Thoracic aorta (tissue), 2 donors: ENCODE data around the gene AMT. TPM values are rescaled to one million over a fixed set of nuclear protein-coding genes. Genes with fewer than 3 reads are reported as not detected.
A peak's percentile ranks its signal among the peaks of the same experiment; 100 is the strongest.

ENCODE experiments used
- ATAC-seq: fragments of 150-250 bp; one replicate; pipeline ENCODE4 v1.8.0; 2017; ENCODE audit warnings: low read depth; ENCODE audit not compliant: insufficient number of reproducible peaks, low FRiP score
- DNase-seq: peaks from one replicate; pipeline ENCODE4 v3.0.0-alpha.2; 2020; ENCODE audit warnings: low spot score
- H3K27ac ChIP-seq, 2 donors: fragments of 200-600 bp; sonication (generic); 1 replicate in 1 of 2; 2 replicates in 1 of 2; pipeline ENCODE4 v1.5.1; 2016; ENCODE audit warnings: mild to moderate bottlenecking in 2 of 2, moderate library complexity in 2 of 2
- H3K27me3 ChIP-seq: fragments of 200-600 bp; sonication (generic); replicated peaks from 2 replicates; pipeline ENCODE4 v1.6.0; 2016; ENCODE audit warnings: mild to moderate bottlenecking; ENCODE audit not compliant: insufficient read depth
- H3K36me3 ChIP-seq: fragments of 200-600 bp; sonication (generic); one replicate; pipeline ENCODE4 v1.5.1; 2016
- H3K4me1 ChIP-seq, 2 donors: fragments of 200-600 bp; sonication (generic); 1 replicate in 1 of 2; 2 replicates in 1 of 2; pipeline versions ENCODE4 v1.5.1 to v1.6.0; 2016; ENCODE audit warnings: low read depth in 2 of 2, mild to moderate bottlenecking in 1 of 2; ENCODE audit not compliant: control insufficient read depth in 1 of 2
- H3K4me3 ChIP-seq: fragments of 200-600 bp; sonication (generic); 2 replicates; pipeline ENCODE4 v1.5.1; 2016; ENCODE audit warnings: mild to moderate bottlenecking
- H3K9me3 ChIP-seq: fragments of 200-600 bp; sonication (generic); 2 replicates; pipeline ENCODE4 v1.5.1; 2016
- total RNA-seq, 2 donors: library from RNA; depleted of rRNA; stranded (reverse); fragments of >200 nt; gene quantifications; one replicate each; pipeline versions ENCODE4 v1.1.0 to v1.2.3, GENCODE V29; 2016
- TF ChIP-seq, protein P1 (sequence below): fragments of 200-600 bp; sonication (generic); IDR thresholded peaks from one replicate; pipeline ENCODE4 v1.5.1; 2019; ENCODE audit warnings: antibody characterized with exemption

AMT gene
- total RNA-seq, 2 donors from 2014 or later: 7.0 to 7.2 TPM

DNA sequence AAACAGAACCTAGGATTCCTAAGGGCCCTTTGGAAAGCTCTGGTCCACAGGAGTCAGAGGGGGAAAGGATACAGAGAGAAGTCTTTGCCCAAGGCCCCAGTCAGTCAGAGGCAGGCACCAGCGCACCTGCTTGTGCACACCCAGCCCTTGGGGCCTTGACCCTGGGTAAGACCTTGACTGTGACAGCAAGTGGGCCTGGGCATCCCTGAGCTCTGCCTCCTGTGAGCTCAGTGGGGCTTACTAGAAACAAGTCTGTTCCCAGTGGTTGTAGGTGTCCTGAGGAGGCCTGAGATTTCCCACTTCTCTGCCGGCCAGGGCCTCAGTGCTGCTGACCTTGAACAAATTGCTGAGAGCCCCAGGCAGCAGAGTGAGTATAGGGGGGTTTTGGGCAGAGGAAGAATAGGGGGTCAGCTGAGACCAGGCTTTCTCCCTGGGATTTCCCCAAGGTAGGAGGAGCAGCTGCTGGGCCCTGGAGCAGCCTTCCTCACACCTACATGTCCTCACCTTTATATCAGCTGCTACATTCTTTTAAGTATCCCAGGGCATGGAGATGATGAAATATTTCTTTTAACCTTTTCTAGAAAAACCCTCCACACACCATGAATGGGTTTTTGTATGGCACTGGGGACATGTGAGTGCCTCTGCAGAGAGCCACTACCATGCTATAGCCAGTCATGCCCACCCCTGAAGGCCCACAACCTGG lies 38.1 kb upstream of the AMT start:
- DNase-seq (no peak), ATAC-seq (no peak)
- TF ChIP-seq, protein P1, sequence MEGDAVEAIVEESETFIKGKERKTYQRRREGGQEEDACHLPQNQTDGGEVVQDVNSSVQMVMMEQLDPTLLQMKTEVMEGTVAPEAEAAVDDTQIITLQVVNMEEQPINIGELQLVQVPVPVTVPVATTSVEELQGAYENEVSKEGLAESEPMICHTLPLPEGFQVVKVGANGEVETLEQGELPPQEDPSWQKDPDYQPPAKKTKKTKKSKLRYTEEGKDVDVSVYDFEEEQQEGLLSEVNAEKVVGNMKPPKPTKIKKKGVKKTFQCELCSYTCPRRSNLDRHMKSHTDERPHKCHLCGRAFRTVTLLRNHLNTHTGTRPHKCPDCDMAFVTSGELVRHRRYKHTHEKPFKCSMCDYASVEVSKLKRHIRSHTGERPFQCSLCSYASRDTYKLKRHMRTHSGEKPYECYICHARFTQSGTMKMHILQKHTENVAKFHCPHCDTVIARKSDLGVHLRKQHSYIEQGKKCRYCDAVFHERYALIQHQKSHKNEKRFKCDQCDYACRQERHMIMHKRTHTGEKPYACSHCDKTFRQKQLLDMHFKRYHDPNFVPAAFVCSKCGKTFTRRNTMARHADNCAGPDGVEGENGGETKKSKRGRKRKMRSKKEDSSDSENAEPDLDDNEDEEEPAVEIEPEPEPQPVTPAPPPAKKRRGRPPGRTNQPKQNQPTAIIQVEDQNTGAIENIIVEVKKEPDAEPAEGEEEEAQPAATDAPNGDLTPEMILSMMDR: no peak
- Histone ChIP-seq H3K27ac (no peak overlapping the region), H3K36me3 (no peaks in the 10 kb centered on the region), H3K4me1 (peaks cover 2 to 5% of the 10 kb centered on the region in 2 donors), H3K27me3 (no peaks in the 10 kb centered on the region), H3K4me3 (no peak overlapping the region), H3K9me3 (no peaks in the 10 kb centered on the region)

DNA sequence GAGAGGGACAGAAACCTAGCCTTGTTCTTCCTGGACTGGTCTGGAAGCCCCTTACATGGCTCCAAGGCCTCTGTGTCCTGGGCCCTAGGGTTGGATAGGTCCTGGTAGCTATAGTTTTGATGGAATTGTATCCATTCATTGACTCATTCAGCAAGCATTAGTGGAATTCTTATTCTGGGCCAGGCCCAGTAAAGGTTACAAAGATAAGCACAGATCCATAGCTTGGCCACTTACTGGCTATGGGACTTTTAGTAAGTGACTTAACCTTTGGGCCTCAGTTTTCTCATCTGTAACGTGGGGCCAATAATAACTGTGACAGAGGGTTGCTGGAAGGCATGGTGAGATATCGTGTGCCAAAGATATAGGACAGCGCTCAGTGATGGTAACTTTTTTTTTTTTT lies 34.2 kb upstream of the AMT start:
- H3K27ac ChIP-seq: no peak overlapping the region
- DNase-seq (no peak), ATAC-seq (no peak)
- no peaks in the 10 kb centered on the region for H3K9me3 ChIP-seq
- peaks cover 11 to 15% of the 10 kb centered on the region in 2 donors for H3K4me1 ChIP-seq
- TF ChIP-seq, protein P1: no peak
- H3K36me3 ChIP-seq: no peaks in the 10 kb centered on the region
- H3K4me3 ChIP-seq: no peak overlapping the region
- no peaks in the 10 kb centered on the region for H3K27me3 ChIP-seq

DNA sequence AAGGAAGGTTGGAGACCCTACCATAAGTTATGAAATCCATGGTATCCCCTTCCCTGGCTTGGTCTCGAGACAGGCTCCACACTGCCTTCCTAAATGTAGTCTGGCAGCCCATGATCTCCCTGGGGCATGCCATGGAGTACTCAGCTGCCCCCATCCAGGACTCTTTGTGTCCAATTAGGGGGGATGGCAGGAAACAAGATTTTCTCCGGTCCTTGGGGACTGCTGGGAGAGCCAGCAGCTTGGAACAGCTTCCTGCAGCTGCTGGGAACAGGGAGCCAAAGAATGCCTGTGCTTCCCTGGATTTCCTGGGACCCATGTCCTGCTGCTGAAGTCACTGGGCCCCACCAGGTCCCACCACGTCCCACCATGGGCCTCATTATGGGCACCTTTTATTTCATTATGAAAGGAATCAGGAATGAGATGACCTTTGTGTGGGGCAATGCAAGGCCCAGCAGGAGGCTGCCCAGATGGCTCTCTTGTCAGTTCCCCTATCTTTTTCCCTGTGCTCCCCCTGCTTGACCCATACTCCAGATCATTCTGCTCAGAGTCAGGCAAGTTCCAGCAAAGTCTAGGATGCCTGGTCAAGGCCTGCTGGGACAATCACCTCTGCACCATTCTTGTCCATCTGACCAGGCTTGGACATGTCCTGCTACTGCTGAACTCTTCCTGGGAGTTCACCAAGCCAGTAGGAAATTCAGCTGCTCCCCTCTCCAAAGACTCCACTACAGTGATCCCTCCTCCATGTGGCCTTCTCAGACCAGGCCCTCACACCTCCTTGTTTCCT lies 32.8 kb upstream of the AMT start:
- DNase-seq: no peak
- no peaks in the 10 kb centered on the region for H3K9me3 ChIP-seq
- H3K27me3 ChIP-seq: no peaks in the 10 kb centered on the region
- no peaks in the 10 kb centered on the region for H3K36me3 ChIP-seq
- no peak overlapping the region for H3K4me3 ChIP-seq
- H3K27ac ChIP-seq: peak overlapping the region; percentile 10 to 57
- peaks cover 11 to 15% of the 10 kb centered on the region in 2 donors for H3K4me1 ChIP-seq
- TF ChIP-seq, protein P1: no peak
- no peak for ATAC-seq

DNA sequence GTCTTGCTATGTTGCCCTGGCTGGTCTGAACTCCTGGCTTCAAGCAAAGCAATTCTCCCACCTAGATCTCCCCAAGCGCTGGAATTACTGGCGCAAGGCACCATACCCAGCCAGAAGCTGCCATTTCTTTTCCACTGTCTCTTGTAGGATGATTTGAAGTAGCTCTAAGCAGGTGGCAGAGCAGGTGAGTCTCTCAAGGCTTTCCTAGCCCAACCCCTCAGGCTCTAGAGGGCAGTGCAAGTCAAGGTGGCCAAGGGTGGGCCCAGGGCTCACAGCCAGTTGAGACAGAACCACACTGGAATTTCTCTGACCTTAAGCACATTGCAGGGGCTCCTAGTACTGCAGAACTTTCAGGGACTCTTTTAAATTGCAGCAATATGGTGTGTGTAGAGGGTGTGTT lies 32.2 kb upstream of the AMT start:
- Histone ChIP-seq H3K27ac (peak overlapping the region in 1 of 2 donors; percentile 57), H3K27me3 (no peaks in the 10 kb centered on the region), H3K4me3 (no peak overlapping the region), H3K36me3 (no peaks in the 10 kb centered on the region), H3K9me3 (no peaks in the 10 kb centered on the region), H3K4me1 (peaks cover 11 to 15% of the 10 kb centered on the region in 2 donors)
- TF ChIP-seq, protein P1: no peak
- ATAC-seq: no peak
- no peak for DNase-seq

DNA sequence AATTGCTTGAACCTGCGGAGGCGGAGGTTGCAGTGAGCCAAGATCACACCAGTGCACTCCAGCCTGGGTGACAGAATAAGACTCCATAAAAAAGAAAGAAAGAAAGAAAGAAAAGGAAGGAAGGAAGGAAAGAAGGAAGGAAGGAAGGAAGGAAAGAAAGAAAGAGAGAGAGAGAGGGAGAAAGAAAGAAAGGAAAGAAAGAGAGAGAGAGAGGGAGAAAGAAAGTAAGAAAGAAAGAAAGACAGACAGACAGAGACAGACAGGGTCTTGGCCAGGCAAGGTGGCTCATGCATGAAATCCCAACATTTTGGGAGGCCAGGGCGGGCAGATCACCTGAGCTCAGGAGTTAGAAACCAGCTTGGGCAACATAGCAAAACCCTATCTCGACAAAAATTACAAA lies 31.3 kb upstream of the AMT start:
- no peak overlapping the region for H3K27ac ChIP-seq
- H3K4me1 ChIP-seq: peaks cover 11 to 15% of the 10 kb centered on the region in 2 donors
- no peaks in the 10 kb centered on the region for H3K9me3 ChIP-seq
- H3K27me3 ChIP-seq: no peaks in the 10 kb centered on the region
- no peak overlapping the region for H3K4me3 ChIP-seq
- TF ChIP-seq, protein P1: no peak
- ATAC-seq (no peak), DNase-seq (no peak)
- no peaks in the 10 kb centered on the region for H3K36me3 ChIP-seq
